GM23338 (cell line): ENCODE measurements around the gene L3MBTL4. TPM values are rescaled to one million over a fixed set of nuclear protein-coding genes. Genes with fewer than 3 reads are reported as not detected.
A peak's percentile ranks its signal among the peaks of the same experiment; 100 is the strongest.
"Not testable (repeated sequence)": the region's sequence is repeated elsewhere in the genome, so short reads cannot be mapped to it uniquely, and the experiment has no call there.

Experiments used
- ATAC-seq: fragments of 200-7000 bp; cut with Tn5 transposase; 3 replicates; pipeline ENCODE4 v1.9.1; 2020
- DNase-seq: peaks from one replicate; pipeline ENCODE4 v3.0.0-alpha.2; 2015; ENCODE audit warnings: low spot score
- H2AFZ ChIP-seq: fragments of 200-600 bp; sonication (generic); 2 replicates; pipeline ENCODE4 v1.8.0; 2016; ENCODE audit warnings: antibody characterized with exemption, mild to moderate bottlenecking, moderate library complexity
- H3F3A ChIP-seq: fragments of 200-600 bp; sonication (generic); replicated peaks from 2 replicates; pipeline ENCODE4 v1.8.0; 2017; ENCODE audit warnings: antibody characterized with exemption, mixed run types, low read depth
- H3K27ac ChIP-seq: fragments of 200-600 bp; sonication (generic); 2 replicates; pipeline ENCODE4 v1.6.1; 2016; ENCODE audit warnings: low read depth
- H3K27me3 ChIP-seq: fragments of 200-600 bp; sonication (generic); 2 replicates; pipeline ENCODE4 v1.8.0; 2016; ENCODE audit warnings: mild to moderate bottlenecking, mixed run types, moderate library complexity; ENCODE audit not compliant: insufficient read depth
- H3K36me3 ChIP-seq: fragments of 200-600 bp; sonication (generic); 2 replicates; pipeline ENCODE4 v1.8.0; 2016; ENCODE audit warnings: mild to moderate bottlenecking; ENCODE audit not compliant: insufficient read depth
- H3K4me1 ChIP-seq: fragments of 200-600 bp; sonication (generic); 2 replicates; pipeline ENCODE4 v1.8.0; 2016; ENCODE audit warnings: mild to moderate bottlenecking, moderate library complexity; ENCODE audit not compliant: insufficient read depth
- H3K4me2 ChIP-seq: fragments of 200-600 bp; sonication (generic); 2 replicates; pipeline ENCODE4 v1.7.1; 2017; ENCODE audit warnings: mixed run types
- H3K4me3 ChIP-seq: fragments of 200-600 bp; sonication (generic); 2 replicates; pipeline ENCODE4 v1.6.1; 2016; ENCODE audit warnings: mixed run types
- H3K79me2 ChIP-seq: fragments of 200-600 bp; sonication (generic); replicated peaks from 2 replicates; pipeline ENCODE4 v1.8.0; 2017; ENCODE audit warnings: mild to moderate bottlenecking; ENCODE audit not compliant: insufficient read depth
- H3K9me2 ChIP-seq: fragments of 200-600 bp; sonication (generic); 2 replicates; pipeline ENCODE4 v1.8.0; 2017; ENCODE audit not compliant: insufficient read depth
- H4K20me1 ChIP-seq: fragments of 200-600 bp; sonication (generic); replicated peaks from 2 replicates; pipeline ENCODE4 v1.8.0; 2017; ENCODE audit warnings: mild to moderate bottlenecking; ENCODE audit not compliant: insufficient read depth
- H3K27ac Mint-ChIP-seq: 2 replicates; pipeline ENCODE4 v1.8.0; 2020; ENCODE audit warnings: inconsistent platforms, mild to moderate bottlenecking, moderate library complexity, mixed read lengths
- H3K27me3 Mint-ChIP-seq: 3 replicates; pipeline ENCODE4 v1.8.0; 2022; ENCODE audit warnings: low read depth, mild to moderate bottlenecking, moderate library complexity, mixed read lengths, inconsistent platforms; ENCODE audit not compliant: insufficient read depth, poor library complexity
- H3K36me3 Mint-ChIP-seq: 3 replicates; pipeline ENCODE4 v1.8.0; 2021; ENCODE audit warnings: low read depth, mild to moderate bottlenecking, inconsistent platforms, moderate library complexity, mixed read lengths
- H3K4me1 Mint-ChIP-seq: 3 replicates; pipeline ENCODE4 v1.8.0; 2020; ENCODE audit warnings: mild to moderate bottlenecking, inconsistent platforms, mixed read lengths
- H3K4me3 Mint-ChIP-seq: 3 replicates; pipeline ENCODE4 v1.8.0; 2021; ENCODE audit warnings: moderate library complexity, mild to moderate bottlenecking, inconsistent platforms, mixed read lengths
- H3K9me3 Mint-ChIP-seq: 3 replicates; pipeline ENCODE4 v1.8.0; 2020; ENCODE audit warnings: moderate library complexity, mild to moderate bottlenecking, inconsistent platforms, mixed read lengths
- CTCF ChIP-seq, 2 experiments: fragments of 200-600 bp in 1 of 2; sonication (generic) in 1 of 2; conservative IDR thresholded peaks; 2 replicates each; pipeline versions ENCODE4 v1.5.1 to v1.6.1; 2016 to 2017; ENCODE audit warnings: antibody characterized with exemption in 2 of 2, low read depth in 2 of 2, mild to moderate bottlenecking in 2 of 2, moderate library complexity in 1 of 2
- ETS1 ChIP-seq: IDR thresholded peaks from 2 replicates; pipeline ENCODE4 v1.6.1; 2016; ENCODE audit warnings: antibody characterized with exemption
- EZH2phosphoT487 ChIP-seq: fragments of 200-600 bp; sonication (generic); IDR thresholded peaks from one replicate; pipeline ENCODE4 v1.8.1; 2018; ENCODE audit warnings: antibody characterized with exemption; ENCODE audit not compliant: unreplicated experiment
- STAT1 ChIP-seq: IDR thresholded peaks from one replicate; pipeline ENCODE4 v1.6.1; 2016; ENCODE audit warnings: antibody characterized with exemption; ENCODE audit not compliant: unreplicated experiment
- ZNF114 ChIP-seq: fragments of 250-450 bp; sonication (Bioruptor Pico); IDR thresholded peaks from 2 replicates; pipeline ENCODE4 v1.5.0; 2020; ENCODE audit warnings: mild to moderate bottlenecking, moderate library complexity
- ZNF462 ChIP-seq: fragments of 250-450 bp; sonication (Bioruptor Pico); IDR thresholded peaks from 2 replicates; pipeline ENCODE4 v1.5.0; 2020; ENCODE audit warnings: mild to moderate bottlenecking, moderate library complexity
- polyA plus RNA-seq: library from polyadenylated mRNA; unstranded; fragments of >200 nt; fragmentation: Nextera tagmentation; extraction: Ambion mirVana; gene quantifications from 2 replicates; pipeline ENCODE4 v1.2.1, GENCODE V29; 2016
- total RNA-seq: library from RNA; depleted of rRNA; stranded (reverse); fragments of >200 nt; shearing (Covaris generic); gene quantifications from 2 replicates; pipeline ENCODE4 v1.2.3, GENCODE V29; 2014

The L3MBTL4 gene
- total and polyA plus RNA-seq, 2 experiments from 2014 or later, result 0.48 to 2.8 TPM

GRCh38 chr18:6272144-6272543, 142.6 kb downstream of the L3MBTL4 start:
- not testable (repeated sequence) for H3K4me1 ChIP-seq, H3K9me3 Mint-ChIP-seq, H3K27ac ChIP-seq, H3F3A ChIP-seq, H3K79me2 ChIP-seq, H3K9me2 ChIP-seq, H3K27ac Mint-ChIP-seq, H3K4me2 ChIP-seq, H4K20me1 ChIP-seq, H3K27me3 ChIP-seq, H3K36me3 ChIP-seq, H3K27me3 Mint-ChIP-seq, H3K36me3 Mint-ChIP-seq
- ATAC-seq (peak; percentile 91), DNase-seq (peak; percentile 30)
- Histone ChIP-seq H2AFZ (peak overlapping the region; percentile 83; the same call in 1 of the 2 replicates), H3K4me3 (peak overlapping the region; percentile 26; the same call in 1 of the 2 replicates)
- peak overlapping the region; percentile 56; the same call in 2 of the 3 replicates for H3K4me3 Mint-ChIP-seq
- H3K4me1 Mint-ChIP-seq, result peaks cover 14% of the 10 kb centered on the region
- peak in 1 of 2 experiments; percentile 51; a peak in 2 of 4 replicates for TF ChIP-seq CTCF (conservative IDR thresholded peaks at IDR 0.05; ENCODE audit: low read depth in 2 of 2)

- peak overlapping the region; percentile 83; the same call in 1 of the 2 replicates for H2AFZ ChIP-seq
- H3K9me3 Mint-ChIP-seq, result no peaks in the 10 kb centered on the region; the same call in 2 of the 3 replicates
- H3K27me3 Mint-ChIP-seq, result peaks cover 3% of the 10 kb centered on the region
- H4K20me1 ChIP-seq, result no peaks in the 10 kb centered on the region
- no peaks in the 10 kb centered on the region for H3K27me3 ChIP-seq
- H3K36me3 ChIP-seq, result no peaks in the 10 kb centered on the region
- peaks cover 14% of the 10 kb centered on the region for H3K4me1 Mint-ChIP-seq
- DNase-seq (no peak), ATAC-seq (peak; percentile 73)
- no peaks in the 10 kb centered on the region for H3K36me3 Mint-ChIP-seq
- no peaks in the 10 kb centered on the region for H3K79me2 ChIP-seq
- no peak overlapping the region for H3K4me2 ChIP-seq
- H3K4me1 ChIP-seq, result no peaks in the 10 kb centered on the region
- H3F3A ChIP-seq, result no peaks in the 10 kb centered on the region
- peak overlapping the region; percentile 56; the same call in 2 of the 3 replicates for H3K4me3 Mint-ChIP-seq
- no peak overlapping the region for H3K27ac ChIP-seq
- H3K4me3 ChIP-seq, result peak overlapping the region; percentile 26; the same call in 1 of the 2 replicates
- no peaks in the 10 kb centered on the region for H3K9me2 ChIP-seq
- peak overlapping the region; percentile 41; the same call in 1 of the 2 replicates for H3K27ac Mint-ChIP-seq
- TF ChIP-seq CTCF (conservative IDR thresholded peaks at IDR 0.05; ENCODE audit: low read depth in 2 of 2), result no peak
- no peak for TF ChIP-seq ETS1
- TF ChIP-seq ZNF462 (CRISPR knock-in tag), result no peak
- no peak for TF ChIP-seq EZH2phosphoT487
- no peak for TF ChIP-seq ZNF114 (CRISPR knock-in tag)
- no peak for TF ChIP-seq STAT1
Measured at GRCh38 chr18:6271585-6271984, 143.1 kb downstream of the L3MBTL4 start.
